ENCODE measurements around the gene SIRT5. TPM values are rescaled to one million over a fixed set of nuclear protein-coding genes. Genes with fewer than 3 reads are reported as not detected.

Gene SIRT5
- polyA plus RNA-seq, 3 donors = 3.3 to 5.0 (median 3.4) TPM

- Histone ChIP-seq H3K36me3 (replicated peaks in 1 of 2; ENCODE audit: control insufficient read depth in 1 of 2, insufficient read depth in 2 of 2, low read length in 2 of 2) (no peaks in the 10 kb centered on the region), H3K27ac (ENCODE audit: low read depth in 1 of 2, low read length in 2 of 2) (no peak overlapping the region), H4K20me1 (ENCODE audit: insufficient read depth, low read length) (no peaks in the 10 kb centered on the region), H3K4me1 (ENCODE audit: control insufficient read depth in 1 of 2, insufficient read depth in 2 of 2, low read length in 2 of 2) (no peaks in the 10 kb centered on the region), H3K79me2 (ENCODE audit: insufficient read depth, low read length) (no peaks in the 10 kb centered on the region), H3K27me3 (ENCODE audit: control insufficient read depth in 2 of 2, insufficient read depth in 2 of 2, low read length in 2 of 2) (no peaks in the 10 kb centered on the region), H2AFZ (ENCODE audit: insufficient read depth, low read depth, low read length, poor library complexity, severe bottlenecking) (no peak overlapping the region), H3K4me2 (replicated peaks; ENCODE audit: extremely low read depth, low read length, poor library complexity, severe bottlenecking) (no peak overlapping the region), H3K9ac (ENCODE audit: insufficient read depth, low read length, poor library complexity, severe bottlenecking) (no peak overlapping the region), H3K9me3 (replicated peaks in 1 of 2; ENCODE audit: control insufficient read depth in 1 of 2, insufficient read depth in 1 of 2, low read length in 2 of 2) (peaks cover 0 to 2% of the 10 kb centered on the region in 2 donors), H3K4me3 (replicated peaks in 1 of 3; ENCODE audit: low read depth in 2 of 3, low read length in 3 of 3) (no peak overlapping the region)
- no peaks in the 10 kb centered on the region for H3K36me3 Mint-ChIP-seq
- DNase-seq = no peak
- intact Hi-C loops (cut with micrococcal nuclease) = loop anchor here in 1 of 2 donors (5.0 kb wide), 1 partner anchor 202 kb away; no protein-coding TSS in a partner anchor
- TF ChIP-seq CTCF (IDR thresholded peaks at IDR 0.05) = no peak
- no CpG with 5 or more reads among the region's 1 CpG for WGBS (ENCODE audit: insufficient coverage)
- H3K27me3 Mint-ChIP-seq (ENCODE audit: low read depth in 3 of 3) = peaks cover 0 to 4% (median 3%) of the 10 kb centered on the region in 3 donors
- no peaks in the 10 kb centered on the region for H3K4me1 Mint-ChIP-seq
- peaks cover 0 to 4% (median 2%) of the 10 kb centered on the region in 7 donors for H3K9me3 Mint-ChIP-seq
- no peak overlapping the region for H3K4me3 Mint-ChIP-seq
- H3K27ac Mint-ChIP-seq = no peak overlapping the region
Measured at GRCh38 chr6:13539572-13539971, 34.8 kb upstream of the SIRT5 start.

DNA sequence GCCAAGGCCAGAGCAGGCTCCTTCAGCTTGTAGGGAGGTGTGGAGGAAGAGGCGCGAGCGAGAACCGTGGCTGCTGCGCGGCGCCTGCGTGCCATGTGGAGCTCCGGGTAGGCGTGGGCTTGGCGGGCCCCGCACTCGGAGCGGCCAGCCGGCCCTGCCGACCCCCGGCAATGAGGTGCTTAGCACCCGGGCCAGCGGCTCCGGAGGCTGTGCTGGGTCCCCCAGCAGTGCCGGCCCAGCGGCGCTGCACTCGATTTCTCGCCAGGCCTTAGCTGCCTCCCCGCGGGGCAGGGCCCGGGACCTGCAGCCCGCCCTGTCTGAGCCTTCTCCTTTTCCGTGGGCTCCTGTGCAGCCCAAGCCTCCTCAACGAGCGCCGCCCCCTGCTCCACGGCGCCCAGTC is 32.9 kb upstream of the SIRT5 start:
- Histone ChIP-seq H2AFZ (ENCODE audit: insufficient read depth, low read depth, low read length, poor library complexity, severe bottlenecking) (no peak overlapping the region), H3K79me2 (ENCODE audit: insufficient read depth, low read length) (no peaks in the 10 kb centered on the region), H3K4me1 (ENCODE audit: control insufficient read depth in 1 of 2, insufficient read depth in 2 of 2, low read length in 2 of 2) (no peaks in the 10 kb centered on the region), H3K4me3 (replicated peaks in 1 of 3; ENCODE audit: low read depth in 2 of 3, low read length in 3 of 3) (no peak overlapping the region), H3K4me2 (replicated peaks; ENCODE audit: extremely low read depth, low read length, poor library complexity, severe bottlenecking) (no peak overlapping the region), H3K27ac (ENCODE audit: low read depth in 1 of 2, low read length in 2 of 2) (no peak overlapping the region), H3K36me3 (replicated peaks in 1 of 2; ENCODE audit: control insufficient read depth in 1 of 2, insufficient read depth in 2 of 2, low read length in 2 of 2) (no peaks in the 10 kb centered on the region), H3K9ac (ENCODE audit: insufficient read depth, low read length, poor library complexity, severe bottlenecking) (no peak overlapping the region), H3K27me3 (ENCODE audit: control insufficient read depth in 2 of 2, insufficient read depth in 2 of 2, low read length in 2 of 2) (no peaks in the 10 kb centered on the region), H3K9me3 (replicated peaks in 1 of 2; ENCODE audit: control insufficient read depth in 1 of 2, insufficient read depth in 1 of 2, low read length in 2 of 2) (peaks cover 0 to 2% of the 10 kb centered on the region in 2 donors), H4K20me1 (ENCODE audit: insufficient read depth, low read length) (no peaks in the 10 kb centered on the region)
- Mint-ChIP-seq H3K27me3 (ENCODE audit: low read depth in 3 of 3) (peaks cover 0 to 3% (median 2%) of the 10 kb centered on the region in 3 donors), H3K4me1 (no peaks in the 10 kb centered on the region), H3K4me3 (no peak overlapping the region), H3K36me3 (no peaks in the 10 kb centered on the region), H3K9me3 (peaks cover 0 to 4% (median 2%) of the 10 kb centered on the region in 7 donors), H3K27ac (no peak overlapping the region)
- no peak for TF ChIP-seq CTCF (IDR thresholded peaks at IDR 0.05)
- intact Hi-C loops (cut with micrococcal nuclease) = loop anchor here in 1 of 2 donors (10.0 kb wide), 1 partner anchor 197 kb away; no protein-coding TSS in a partner anchor
- DNase-seq = no peak
- WGBS (ENCODE audit: insufficient coverage) = 98% methylated on average over 35 of the region's 35 CpGs
